ENCODE data around the gene RFTN1.
A peak's percentile ranks its signal among the peaks of the same experiment; 100 is the strongest.

RFTN1 gene

GRCh38 chr3:16370872-16371740 lies 142.4 kb downstream of the RFTN1 start:
- H3K4me3 Mint-ChIP-seq: no peak overlapping the region
- H3K36me3 Mint-ChIP-seq (ENCODE audit: low read depth): peaks cover 100% of the 10 kb centered on the region
- H3K27me3 Mint-ChIP-seq: no peaks in the 10 kb centered on the region
- no peaks in the 10 kb centered on the region for H3K9me3 Mint-ChIP-seq
- H3K27ac Mint-ChIP-seq: peak overlapping the region; percentile 86
- DNase-seq: no peak
- peaks cover 80% of the 10 kb centered on the region for H3K4me1 Mint-ChIP-seq (ENCODE audit: low read depth)

- H3K4me1 Mint-ChIP-seq (ENCODE audit: low read depth): peaks cover 78% of the 10 kb centered on the region
- peak overlapping the region; percentile 86 for H3K27ac Mint-ChIP-seq
- peaks cover 100% of the 10 kb centered on the region for H3K36me3 Mint-ChIP-seq (ENCODE audit: low read depth)
- H3K4me3 Mint-ChIP-seq: no peak overlapping the region
- no peaks in the 10 kb centered on the region for H3K9me3 Mint-ChIP-seq
- no peak for DNase-seq
- no peaks in the 10 kb centered on the region for H3K27me3 Mint-ChIP-seq
These were observed 143.0 kb downstream of the RFTN1 start for GRCh38 chr3:16370503-16370871.

- no peak overlapping the region for H3K4me3 Mint-ChIP-seq
- peaks cover 99% of the 10 kb centered on the region for H3K36me3 Mint-ChIP-seq (ENCODE audit: low read depth)
- DNase-seq: no peak
- no peaks in the 10 kb centered on the region for H3K9me3 Mint-ChIP-seq
- H3K27ac Mint-ChIP-seq: peak overlapping the region; percentile 86
- H3K4me1 Mint-ChIP-seq (ENCODE audit: low read depth): peaks cover 74% of the 10 kb centered on the region
- H3K27me3 Mint-ChIP-seq: no peaks in the 10 kb centered on the region
These were observed 143.6 kb downstream of the RFTN1 start for GRCh38 chr3:16369885-16370284.

- Mint-ChIP-seq H3K9me3 (no peaks in the 10 kb centered on the region), H3K27me3 (no peaks in the 10 kb centered on the region), H3K27ac (peak overlapping the region; percentile 86), H3K4me3 (no peak overlapping the region), H3K4me1 (ENCODE audit: low read depth) (peaks cover 73% of the 10 kb centered on the region), H3K36me3 (ENCODE audit: low read depth) (peaks cover 99% of the 10 kb centered on the region)
- DNase-seq: no peak
These were observed 144.2 kb downstream of the RFTN1 start for GRCh38 chr3:16369276-16369675.

GRCh38 chr3:16366581-16366980 lies 146.9 kb downstream of the RFTN1 start:
- peaks cover 99% of the 10 kb centered on the region for H3K36me3 Mint-ChIP-seq (ENCODE audit: low read depth)
- H3K9me3 Mint-ChIP-seq: no peaks in the 10 kb centered on the region
- H3K4me1 Mint-ChIP-seq (ENCODE audit: low read depth): peaks cover 57% of the 10 kb centered on the region
- DNase-seq: no peak
- H3K4me3 Mint-ChIP-seq: no peak overlapping the region
- H3K27me3 Mint-ChIP-seq: no peaks in the 10 kb centered on the region
- H3K27ac Mint-ChIP-seq: peak overlapping the region; percentile 8

- H3K4me3 Mint-ChIP-seq: no peak overlapping the region
- no peak for DNase-seq
- H3K36me3 Mint-ChIP-seq (ENCODE audit: low read depth): peaks cover 97% of the 10 kb centered on the region
- H3K27ac Mint-ChIP-seq: peak overlapping the region; percentile 62
- peaks cover 51% of the 10 kb centered on the region for H3K4me1 Mint-ChIP-seq (ENCODE audit: low read depth)
- H3K9me3 Mint-ChIP-seq: no peaks in the 10 kb centered on the region
- H3K27me3 Mint-ChIP-seq: no peaks in the 10 kb centered on the region
These were observed 147.9 kb downstream of the RFTN1 start for GRCh38 chr3:16365491-16366128.

- H3K4me1 Mint-ChIP-seq (ENCODE audit: low read depth): peaks cover 50% of the 10 kb centered on the region
- H3K9me3 Mint-ChIP-seq: no peaks in the 10 kb centered on the region
- no peaks in the 10 kb centered on the region for H3K27me3 Mint-ChIP-seq
- no peak overlapping the region for H3K4me3 Mint-ChIP-seq
- H3K27ac Mint-ChIP-seq: peak overlapping the region; percentile 4
- no peak for DNase-seq
- H3K36me3 Mint-ChIP-seq (ENCODE audit: low read depth): peaks cover 97% of the 10 kb centered on the region
These were observed 148.5 kb downstream of the RFTN1 start for GRCh38 chr3:16364963-16365362.

GRCh38 chr3:16364323-16364722 lies 149.2 kb downstream of the RFTN1 start:
- no peak overlapping the region for H3K27ac Mint-ChIP-seq
- DNase-seq: no peak
- no peaks in the 10 kb centered on the region for H3K27me3 Mint-ChIP-seq
- H3K9me3 Mint-ChIP-seq: no peaks in the 10 kb centered on the region
- H3K36me3 Mint-ChIP-seq (ENCODE audit: low read depth): peaks cover 93% of the 10 kb centered on the region
- peaks cover 46% of the 10 kb centered on the region for H3K4me1 Mint-ChIP-seq (ENCODE audit: low read depth)
- H3K4me3 Mint-ChIP-seq: no peak overlapping the region

GRCh38 chr3:16363636-16364035 lies 149.9 kb downstream of the RFTN1 start:
- Mint-ChIP-seq H3K9me3 (no peaks in the 10 kb centered on the region), H3K36me3 (ENCODE audit: low read depth) (peaks cover 90% of the 10 kb centered on the region), H3K27me3 (no peaks in the 10 kb centered on the region), H3K4me1 (ENCODE audit: low read depth) (peaks cover 44% of the 10 kb centered on the region), H3K4me3 (no peak overlapping the region), H3K27ac (no peak overlapping the region)
- no peak for DNase-seq

- Mint-ChIP-seq H3K9me3 (no peaks in the 10 kb centered on the region), H3K4me3 (no peak overlapping the region), H3K27me3 (no peaks in the 10 kb centered on the region), H3K4me1 (ENCODE audit: low read depth) (peaks cover 48% of the 10 kb centered on the region), H3K27ac (no peak overlapping the region), H3K36me3 (ENCODE audit: low read depth) (peaks cover 90% of the 10 kb centered on the region)
- no peak for DNase-seq
These were observed 150.7 kb downstream of the RFTN1 start for GRCh38 chr3:16362770-16363169.

- Mint-ChIP-seq H3K9me3 (no peaks in the 10 kb centered on the region), H3K36me3 (ENCODE audit: low read depth) (peaks cover 88% of the 10 kb centered on the region), H3K4me3 (no peak overlapping the region), H3K27me3 (no peaks in the 10 kb centered on the region), H3K4me1 (ENCODE audit: low read depth) (peaks cover 53% of the 10 kb centered on the region), H3K27ac (peak overlapping the region; percentile 2)
- no peak for DNase-seq
These were observed 152.4 kb downstream of the RFTN1 start for GRCh38 chr3:16361087-16361486.

- Mint-ChIP-seq H3K36me3 (ENCODE audit: low read depth) (peaks cover 89% of the 10 kb centered on the region), H3K27me3 (no peaks in the 10 kb centered on the region), H3K4me3 (no peak overlapping the region), H3K27ac (peak overlapping the region; percentile 78), H3K9me3 (no peaks in the 10 kb centered on the region), H3K4me1 (ENCODE audit: low read depth) (peaks cover 50% of the 10 kb centered on the region)
- no peak for DNase-seq
These were observed 154.2 kb downstream of the RFTN1 start for GRCh38 chr3:16359331-16359730.

GRCh38 chr3:16358336-16358735 lies 155.2 kb downstream of the RFTN1 start:
- DNase-seq: no peak
- H3K27ac Mint-ChIP-seq: peak overlapping the region; percentile 30
- H3K27me3 Mint-ChIP-seq: no peaks in the 10 kb centered on the region
- H3K4me3 Mint-ChIP-seq: no peak overlapping the region
- H3K4me1 Mint-ChIP-seq (ENCODE audit: low read depth): peaks cover 48% of the 10 kb centered on the region
- peaks cover 89% of the 10 kb centered on the region for H3K36me3 Mint-ChIP-seq (ENCODE audit: low read depth)
- H3K9me3 Mint-ChIP-seq: no peaks in the 10 kb centered on the region

GRCh38 chr3:16357186-16358121 lies 156.0 kb downstream of the RFTN1 start:
- no peaks in the 10 kb centered on the region for H3K9me3 Mint-ChIP-seq

More at GRCh38 chr3:16357186-16358121, 156.0 kb downstream of the RFTN1 start:
- no peak overlapping the region for H3K4me3 Mint-ChIP-seq
- no peak for DNase-seq
- peak overlapping the region; percentile 76 for H3K27ac Mint-ChIP-seq
- peaks cover 50% of the 10 kb centered on the region for H3K4me1 Mint-ChIP-seq (ENCODE audit: low read depth)
- peaks cover 89% of the 10 kb centered on the region for H3K36me3 Mint-ChIP-seq (ENCODE audit: low read depth)
- H3K27me3 Mint-ChIP-seq: no peaks in the 10 kb centered on the region

Data from activated T-cell treated with anti-CD3 and anti-CD28 coated beads, Interleukin-2, amount 50 U/mL, for 24 hours (primary cell).